Cortex of kidney (tissue), 1 donor: Measurements from ENCODE around the gene IGSF21.
"Not testable (repeated sequence)": the region's sequence is repeated elsewhere in the genome, so short reads cannot be mapped to it uniquely, and the experiment has no call there.

ENCODE experiments used
- DNase-seq: peaks from one replicate; lab custom pipeline; 2025; lab: John Stamatoyannopoulos, UW

Gene IGSF21

DNA sequence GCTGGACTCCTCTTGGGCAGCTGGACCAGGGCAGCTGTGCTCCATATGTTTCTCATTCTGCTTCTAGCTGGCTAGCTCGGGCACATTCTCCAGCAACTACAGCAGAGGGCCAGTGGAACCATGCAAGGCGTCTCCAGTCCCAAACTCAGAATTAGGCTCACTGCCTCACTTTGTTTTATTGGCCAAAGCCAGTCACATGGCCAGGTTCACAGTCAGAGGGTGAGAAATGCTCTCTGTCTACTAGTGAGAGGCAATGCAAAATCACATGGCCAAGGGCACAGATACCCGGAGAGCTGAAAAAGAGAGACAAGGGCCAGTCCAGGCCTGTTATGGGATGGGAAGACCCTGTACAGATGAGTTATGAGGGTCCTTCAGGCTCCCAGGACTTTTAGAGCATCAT lies 294.3 kb downstream of the IGSF21 start:
- no peak for DNase-seq

DNA sequence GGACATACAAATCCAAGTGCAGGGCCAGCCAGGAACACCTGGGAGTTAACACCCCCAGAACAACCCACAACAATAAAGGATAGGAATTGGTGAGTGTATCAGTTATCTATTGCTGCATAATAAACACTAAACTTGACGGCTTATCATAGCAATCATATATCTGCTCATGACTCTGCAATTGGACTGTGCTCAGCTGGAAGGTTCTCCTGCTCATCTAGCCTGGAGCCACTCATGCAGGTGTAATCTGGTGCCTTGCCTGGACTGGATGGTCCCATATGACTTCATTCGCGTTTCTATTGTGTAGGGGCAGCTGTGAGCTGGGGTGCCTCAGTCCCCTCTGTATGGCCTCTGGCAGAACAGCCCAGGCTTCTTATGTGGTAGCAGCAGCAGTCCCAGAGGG lies 296.9 kb downstream of the IGSF21 start:
- DNase-seq: no peak

DNA sequence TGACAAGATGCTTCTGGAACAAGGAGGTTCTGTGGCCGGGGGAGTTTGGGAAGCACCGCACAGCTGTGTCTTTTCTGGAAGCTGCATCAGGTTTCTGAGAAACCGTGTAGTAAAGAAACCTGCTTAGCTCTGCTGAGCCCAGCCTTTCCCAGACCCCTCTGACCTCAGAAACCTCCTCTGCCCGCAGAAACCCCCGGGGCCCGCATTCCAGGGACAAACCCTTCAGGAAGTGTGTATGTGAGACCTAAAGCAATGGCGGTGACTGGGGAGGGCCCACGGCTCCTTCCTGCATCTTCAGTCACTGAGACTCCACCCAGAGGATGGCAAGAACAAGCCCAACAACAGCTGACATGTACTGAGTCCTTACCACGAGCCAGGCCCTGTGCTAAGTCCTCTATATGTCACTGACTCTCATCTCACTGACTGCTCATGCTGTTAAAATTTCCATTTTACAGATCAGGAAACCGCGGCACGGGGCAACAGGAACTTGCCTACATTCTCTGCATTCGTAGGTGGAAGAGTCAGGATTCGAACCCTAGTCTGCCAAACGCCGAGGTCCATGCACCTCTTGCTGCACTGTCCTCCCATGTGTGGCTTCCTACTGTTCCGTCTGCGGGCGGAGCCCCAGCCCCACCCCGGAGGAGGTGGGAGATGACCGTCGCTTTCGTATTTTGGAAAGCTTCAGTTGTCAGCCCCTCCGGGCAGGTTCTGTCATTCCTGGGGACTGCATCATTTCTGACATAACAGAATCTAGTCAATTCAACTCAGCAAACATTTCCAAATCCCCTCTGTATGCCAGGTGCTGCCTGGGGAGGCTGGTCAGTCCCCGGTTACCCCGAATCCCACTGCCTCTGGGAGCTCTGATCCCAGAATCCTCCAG lies 299.8 kb downstream of the IGSF21 start:
- DNase-seq: no peak

DNA sequence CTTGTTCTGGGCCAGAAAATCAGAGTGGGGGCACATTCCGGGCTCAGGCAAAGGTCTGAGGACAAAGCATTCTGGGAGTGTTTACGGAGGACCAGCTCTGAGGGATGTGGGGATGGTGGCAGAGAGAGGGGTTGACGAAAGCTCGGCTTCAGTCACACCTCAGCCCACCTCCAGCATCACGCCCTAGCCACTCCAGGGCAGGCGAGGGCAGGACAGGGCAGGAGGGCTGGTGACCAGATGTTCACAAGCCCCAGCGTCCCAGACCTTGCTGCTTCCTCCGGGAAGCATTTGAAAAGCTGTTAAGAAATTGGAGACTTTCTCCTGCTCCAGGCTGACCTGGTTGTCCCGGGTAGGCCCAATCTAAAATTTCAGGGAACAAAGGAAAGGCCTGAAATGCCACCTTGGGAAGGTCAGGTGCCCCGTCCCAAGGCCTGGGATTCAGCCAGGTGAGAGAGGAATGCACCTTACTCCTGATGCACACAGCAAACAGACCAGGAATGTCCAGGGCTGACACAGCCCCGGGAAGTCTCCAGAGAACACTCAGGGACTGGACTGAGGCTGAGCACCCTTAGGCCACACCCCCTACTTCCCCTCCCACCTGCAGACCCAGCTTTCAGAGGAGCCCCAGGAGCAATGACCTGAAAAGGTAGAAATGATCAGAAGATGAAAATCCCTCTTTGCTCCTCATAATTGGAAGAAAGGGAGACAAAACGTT lies 301.2 kb downstream of the IGSF21 start:
- DNase-seq: no peak

DNA sequence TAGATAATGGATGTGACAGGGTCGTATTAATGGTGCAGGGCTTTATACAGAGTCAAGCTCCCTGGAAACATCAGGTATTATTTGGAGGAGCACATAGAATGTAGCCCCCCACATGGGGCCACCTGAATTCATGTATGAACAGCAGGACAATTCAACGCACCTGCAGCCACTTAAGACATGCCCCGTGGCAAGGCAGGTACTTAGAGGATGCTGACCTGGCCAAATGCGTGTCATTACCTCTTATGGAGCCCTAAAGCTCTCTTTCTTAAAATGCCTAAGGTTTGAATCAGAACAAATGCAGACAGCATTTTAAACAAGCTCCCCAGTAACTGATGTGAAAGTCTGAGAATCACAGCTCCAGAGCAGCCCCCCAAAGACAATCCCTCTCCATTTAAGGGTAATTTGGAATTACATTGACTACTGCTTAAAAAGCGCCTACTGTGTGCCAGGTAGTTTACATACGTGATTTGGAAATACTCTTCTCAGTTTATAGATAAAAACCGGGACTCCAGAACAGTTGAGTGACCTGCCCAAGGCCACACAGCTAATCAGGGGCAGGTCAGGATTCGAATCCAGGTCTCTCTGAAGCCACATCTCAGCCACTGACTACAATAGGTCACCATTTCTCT lies 302.1 kb downstream of the IGSF21 start:
- no peak for DNase-seq

DNA sequence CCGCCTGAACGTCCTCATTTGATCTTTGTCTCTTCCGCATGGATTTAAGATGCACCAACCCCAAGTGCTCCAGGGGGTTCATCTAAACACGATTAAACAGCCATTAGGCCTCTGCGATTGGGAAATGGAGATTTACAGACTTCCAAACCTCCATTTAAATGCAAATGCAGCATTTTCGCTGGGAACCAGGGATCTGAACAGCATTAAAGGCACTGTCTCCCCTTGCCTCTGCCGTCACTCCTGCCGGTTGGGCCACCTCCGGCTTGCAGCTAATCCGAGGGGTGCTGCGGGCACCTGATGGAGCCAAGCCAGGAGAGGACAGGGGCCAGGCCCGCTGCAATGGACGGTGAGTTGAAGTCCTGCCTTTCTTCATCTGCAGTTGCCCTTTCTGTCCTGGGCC lies 302.8 kb downstream of the IGSF21 start:
- DNase-seq: no peak

DNA sequence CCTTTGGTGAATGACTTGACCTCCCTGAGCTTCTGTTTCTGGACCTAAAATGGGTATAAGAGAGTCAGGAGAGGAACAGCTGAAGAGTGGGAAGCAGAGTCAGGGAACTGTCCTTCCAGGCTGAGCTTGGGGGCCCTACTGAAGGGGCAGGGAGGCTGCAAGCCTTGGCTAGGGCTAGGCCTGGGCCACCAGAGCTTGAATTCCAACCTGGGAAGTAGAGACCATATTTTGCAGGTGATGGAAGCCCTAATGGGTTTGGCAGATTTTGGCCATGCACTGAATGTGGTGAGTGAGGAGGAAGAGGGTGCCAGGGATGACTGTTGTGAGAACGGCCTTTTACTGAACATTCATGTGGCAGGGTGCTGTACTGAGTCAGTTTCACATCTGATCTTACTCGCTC lies 303.7 kb downstream of the IGSF21 start:
- DNase-seq: no peak

DNA sequence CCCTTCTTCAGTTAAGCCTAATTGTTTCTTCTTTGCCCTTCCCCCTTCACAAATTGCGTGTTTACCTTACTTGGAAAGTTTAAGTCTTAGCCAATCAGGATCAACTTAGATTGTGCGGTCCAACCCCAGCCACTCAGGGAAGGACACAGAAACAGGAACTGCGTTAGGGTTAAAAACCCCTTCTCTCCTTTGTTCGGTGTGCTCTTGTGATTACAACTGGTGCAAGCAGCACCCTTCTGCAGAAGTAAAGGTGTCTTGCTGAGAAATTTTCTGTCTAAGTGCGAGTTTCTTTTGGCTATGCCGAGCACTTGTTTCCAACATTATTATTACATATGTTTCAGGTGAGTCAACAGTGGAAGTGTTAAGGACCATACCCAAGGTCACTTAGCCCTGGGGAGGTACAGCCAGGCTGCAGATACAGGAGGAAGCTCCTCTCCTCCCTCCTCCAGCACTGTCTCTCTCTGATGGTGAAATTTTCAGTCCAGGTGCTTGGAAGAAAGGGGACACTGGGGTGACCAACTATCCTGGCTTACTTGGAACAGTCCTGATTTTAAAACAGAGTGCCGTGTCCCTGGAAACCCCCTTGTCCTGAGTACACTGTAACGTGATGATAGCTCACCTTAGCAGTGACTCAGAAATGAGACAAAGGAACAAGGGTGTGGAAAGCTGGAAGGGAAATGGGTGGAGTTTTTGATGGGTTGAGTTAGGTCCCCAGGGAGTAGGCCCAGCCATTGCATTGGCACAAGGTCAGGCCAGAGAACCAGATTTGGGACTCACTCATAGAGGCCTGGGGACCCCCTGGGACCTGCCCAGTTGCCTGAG lies 304.4 kb downstream of the IGSF21 start:
- DNase-seq: no peak

DNA sequence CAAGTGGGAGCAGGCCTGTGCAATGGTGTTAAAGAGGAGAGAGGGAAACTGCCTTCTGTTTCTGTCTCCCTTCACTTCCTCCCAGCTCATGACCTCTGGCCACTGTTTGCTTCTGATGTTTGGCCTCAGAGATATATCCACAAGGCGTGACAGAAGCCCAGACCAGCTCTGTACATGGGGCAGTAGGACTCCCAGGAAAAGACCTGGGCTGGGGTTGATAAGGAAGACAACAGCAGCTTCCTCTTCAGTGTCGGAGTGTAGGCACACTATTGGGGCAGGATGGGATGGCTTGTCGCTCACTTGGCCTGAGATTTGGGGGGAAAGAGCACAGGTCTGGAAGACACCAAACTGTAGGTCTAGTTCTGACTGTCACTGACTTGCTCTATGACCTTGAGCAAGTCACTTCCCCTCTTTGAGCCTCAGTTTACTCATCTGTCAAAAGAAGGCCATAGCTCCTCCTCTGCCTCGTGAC lies 305.3 kb downstream of the IGSF21 start:
- no peak for DNase-seq

DNA sequence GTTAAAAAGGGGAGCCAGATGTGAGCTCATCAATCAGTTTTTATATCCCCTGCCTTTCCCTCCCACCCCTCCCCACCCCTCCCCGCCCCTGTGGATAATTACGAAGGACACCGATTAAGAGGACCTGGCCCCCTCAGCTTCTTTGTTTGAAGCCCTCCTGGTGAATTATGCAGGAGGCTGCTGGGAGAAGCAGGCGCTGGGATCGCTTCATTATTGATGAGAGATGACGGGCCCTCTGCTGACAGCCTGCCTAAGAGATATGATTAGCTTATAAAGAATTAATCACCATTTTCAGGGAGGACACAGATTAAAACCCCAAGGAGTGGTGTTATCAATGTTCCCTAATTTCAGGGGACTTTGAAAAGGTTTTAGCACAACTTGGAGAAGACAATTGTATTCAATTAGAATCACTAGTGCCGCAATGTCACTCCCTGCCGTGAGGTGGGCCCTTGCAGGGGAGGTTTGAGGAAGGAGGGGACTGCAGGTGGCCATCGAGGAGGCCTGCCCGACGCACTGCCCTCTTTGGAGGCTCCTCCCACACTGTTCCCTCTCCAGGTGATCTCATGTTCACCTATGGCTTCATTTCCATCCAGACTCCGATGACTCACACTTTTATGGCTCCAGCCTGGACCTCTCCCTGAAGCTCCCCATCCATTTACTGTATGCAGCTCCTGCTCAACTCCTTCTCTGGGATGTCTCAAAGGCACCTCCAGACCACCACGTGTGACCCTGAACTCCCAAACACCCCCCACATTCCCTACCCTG lies 306.1 kb downstream of the IGSF21 start:
- DNase-seq: no peak

DNA sequence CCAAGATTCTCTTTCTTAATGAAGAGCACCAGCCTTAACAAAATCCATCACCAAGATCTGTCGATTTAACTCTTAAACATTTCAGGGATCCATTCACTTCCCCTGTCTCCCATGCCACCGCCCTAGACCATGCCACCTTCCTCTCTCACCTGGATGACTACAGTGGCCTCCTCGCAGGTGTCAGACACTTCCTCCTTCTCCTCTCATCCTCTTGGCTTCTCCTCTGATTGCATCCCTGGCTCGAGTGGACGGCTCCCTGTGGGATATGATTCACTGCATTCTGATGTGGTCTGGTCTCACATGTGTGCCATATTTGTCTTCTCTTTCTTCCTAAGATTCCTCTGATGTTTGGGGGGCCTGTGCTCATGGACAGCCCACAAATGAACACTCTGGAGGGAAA lies 306.7 kb downstream of the IGSF21 start:
- DNase-seq: no peak

DNA sequence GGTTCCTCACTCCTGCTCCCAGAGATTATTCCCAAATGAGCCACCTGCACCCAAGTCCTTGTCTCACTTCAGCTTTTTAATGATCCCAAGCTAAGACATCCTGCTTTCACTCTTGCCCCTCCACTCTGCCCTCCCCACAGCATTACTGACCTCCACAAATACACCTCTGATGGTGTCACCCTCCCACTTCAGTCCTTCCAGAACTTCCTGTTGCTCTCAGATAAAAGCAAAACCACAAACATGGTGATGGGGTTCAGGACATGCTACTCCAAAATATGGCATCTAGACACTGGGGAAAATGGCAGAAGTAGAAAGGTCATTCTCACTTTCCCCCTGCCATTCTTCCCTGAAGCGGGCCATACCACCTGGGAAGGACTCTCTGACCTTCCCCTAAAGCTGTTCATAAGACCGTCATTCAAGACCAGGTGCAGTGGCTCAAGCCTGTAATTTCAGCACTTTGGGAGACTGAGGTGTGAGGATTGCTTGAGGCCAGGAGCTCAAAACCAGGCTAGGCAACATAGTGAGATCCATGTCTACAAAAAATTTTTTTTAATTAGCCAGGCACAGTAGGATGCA lies 307.4 kb downstream of the IGSF21 start:
- DNase-seq: no peak

DNA sequence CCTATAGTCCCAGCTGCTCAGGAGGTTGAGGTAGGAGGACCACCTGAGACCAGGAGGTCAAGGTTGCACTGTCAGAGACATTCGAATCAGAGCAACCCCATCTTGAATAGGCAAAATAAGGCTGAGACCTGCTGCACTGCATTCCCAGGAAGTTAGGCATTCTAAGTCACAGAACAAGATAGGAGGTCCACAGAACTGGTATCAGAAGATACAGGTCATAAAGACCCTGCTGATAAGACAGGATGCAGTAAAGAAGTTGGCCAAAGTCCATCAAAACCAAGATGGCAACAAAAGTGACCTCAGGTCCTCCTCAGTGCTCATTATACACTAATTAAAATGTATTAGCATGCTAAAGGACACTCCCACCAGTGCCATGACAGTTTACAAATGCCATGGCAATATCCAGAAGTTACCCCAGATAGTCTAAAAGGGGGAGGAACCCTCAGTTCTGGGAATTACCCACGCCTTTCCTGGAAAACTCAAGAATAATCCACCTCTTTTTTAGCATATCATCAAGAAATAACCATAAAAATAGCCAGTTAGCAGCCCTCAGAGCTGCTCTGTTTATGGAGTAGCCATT lies 307.9 kb downstream of the IGSF21 start:
- no peak for DNase-seq

DNA sequence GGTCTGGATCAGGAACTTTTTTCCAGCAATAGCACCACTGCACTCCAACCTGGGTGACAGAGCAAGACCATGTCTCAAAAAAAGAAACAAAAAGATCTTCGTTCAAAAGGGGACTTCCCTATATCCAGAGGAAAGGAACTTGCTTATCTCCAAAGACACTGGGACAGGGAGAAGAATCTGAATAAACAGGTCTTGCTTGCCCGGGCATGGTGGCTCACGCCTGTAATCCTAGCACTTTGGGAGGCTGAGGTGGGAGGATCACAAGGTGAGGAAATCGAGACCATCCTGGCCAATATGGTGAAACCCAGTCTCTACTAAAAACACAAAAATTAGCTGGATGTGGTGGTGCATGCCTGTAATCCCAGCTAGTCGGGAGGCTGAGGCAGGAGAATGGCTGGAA lies 308.5 kb downstream of the IGSF21 start:
- DNase-seq: not testable (repeated sequence)

DNA sequence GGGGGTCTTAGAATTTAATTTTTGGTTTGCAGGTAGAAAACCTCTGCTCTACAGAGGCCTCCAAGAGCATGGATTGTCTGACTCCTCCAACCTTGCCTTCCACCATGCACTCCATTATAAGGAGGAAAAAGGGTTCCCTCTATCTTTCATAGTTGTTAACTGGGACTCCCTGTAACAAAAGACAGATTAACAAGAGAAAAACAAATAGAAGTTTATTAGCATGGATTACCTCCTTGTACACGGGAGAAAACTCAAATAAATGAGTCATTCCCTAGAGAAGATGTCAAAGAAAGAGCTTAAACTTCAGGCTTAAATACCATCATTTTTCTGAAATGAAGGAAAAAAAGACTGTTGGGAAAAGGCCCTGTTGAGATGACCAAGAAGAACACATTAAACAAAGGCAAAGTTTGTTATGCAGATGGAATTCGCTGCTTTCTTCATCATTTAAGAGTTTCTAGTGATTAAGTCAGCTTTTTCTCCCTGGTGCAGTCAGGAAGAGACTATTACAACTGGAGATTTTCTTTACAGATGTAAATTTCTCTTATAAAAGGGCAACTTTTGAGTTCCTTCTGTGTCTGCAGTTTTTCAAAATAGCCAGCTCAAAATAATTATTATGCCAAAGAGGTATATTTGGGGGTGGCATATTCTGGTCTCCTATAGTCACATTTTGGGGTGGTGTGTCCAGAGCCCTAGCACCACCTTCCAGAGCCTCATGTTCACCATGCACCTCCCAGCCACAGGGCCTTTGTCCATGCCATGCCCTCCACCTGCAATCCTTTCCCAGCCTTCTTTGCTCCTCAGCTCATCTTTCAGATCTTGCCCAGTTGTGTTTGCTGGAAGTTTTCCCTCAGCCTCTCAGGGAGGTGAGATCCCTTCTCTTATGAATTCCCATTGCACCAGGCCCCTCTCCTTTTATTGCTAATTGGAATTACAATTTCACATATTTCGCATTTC lies 310.0 kb downstream of the IGSF21 start:
- DNase-seq: no peak

DNA sequence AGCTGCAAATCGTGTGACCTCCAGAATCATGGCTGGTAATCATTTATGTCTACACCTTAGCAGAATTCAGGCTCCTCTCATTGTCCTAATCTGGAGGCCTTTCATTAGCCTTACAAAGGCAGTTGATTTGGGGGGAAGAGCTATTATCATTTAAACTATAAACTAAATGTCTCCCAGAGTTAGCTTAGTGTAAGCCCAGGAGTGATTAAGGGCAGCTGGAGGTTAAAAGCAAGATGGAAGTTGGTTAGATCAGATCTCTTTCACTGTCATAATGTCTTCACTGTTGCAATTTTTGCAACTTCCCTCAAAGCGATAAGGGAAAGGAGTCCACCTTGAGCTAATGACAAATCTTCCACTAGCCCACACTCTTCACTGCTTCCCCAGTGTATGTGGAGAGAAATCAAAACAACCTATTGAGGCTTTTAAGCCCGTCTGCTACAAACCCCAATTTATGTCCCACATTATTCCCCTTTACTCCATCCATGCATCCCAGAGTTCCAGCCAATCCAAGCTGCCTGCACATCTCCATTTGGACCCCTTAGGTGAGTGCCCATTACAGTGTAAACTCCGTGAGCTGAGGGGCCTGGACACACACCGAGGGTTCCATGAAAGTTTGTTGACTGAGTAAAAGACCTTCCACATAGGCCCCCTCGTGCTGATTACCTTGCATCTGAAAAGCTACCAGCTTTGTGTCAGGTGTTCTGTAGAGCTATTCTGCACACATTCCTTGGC lies 311.7 kb downstream of the IGSF21 start:
- DNase-seq: no peak

DNA sequence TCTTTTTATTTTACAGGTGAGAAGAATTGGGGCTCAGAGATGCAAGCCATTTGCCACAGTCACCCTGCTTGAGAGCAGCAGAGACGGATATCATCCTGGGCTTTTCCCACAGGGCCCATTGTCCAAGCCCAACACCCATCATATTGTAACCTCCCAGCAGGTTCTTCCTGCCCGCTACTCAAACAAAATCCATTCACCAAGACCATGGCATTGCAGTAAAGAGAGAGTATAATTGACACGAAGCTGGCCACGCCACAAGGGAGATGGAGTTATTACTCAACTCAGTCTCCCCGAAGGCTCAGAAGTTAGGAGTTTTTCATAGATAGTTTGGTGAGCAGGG lies 312.2 kb downstream of the IGSF21 start:
- DNase-seq: no peak

DNA sequence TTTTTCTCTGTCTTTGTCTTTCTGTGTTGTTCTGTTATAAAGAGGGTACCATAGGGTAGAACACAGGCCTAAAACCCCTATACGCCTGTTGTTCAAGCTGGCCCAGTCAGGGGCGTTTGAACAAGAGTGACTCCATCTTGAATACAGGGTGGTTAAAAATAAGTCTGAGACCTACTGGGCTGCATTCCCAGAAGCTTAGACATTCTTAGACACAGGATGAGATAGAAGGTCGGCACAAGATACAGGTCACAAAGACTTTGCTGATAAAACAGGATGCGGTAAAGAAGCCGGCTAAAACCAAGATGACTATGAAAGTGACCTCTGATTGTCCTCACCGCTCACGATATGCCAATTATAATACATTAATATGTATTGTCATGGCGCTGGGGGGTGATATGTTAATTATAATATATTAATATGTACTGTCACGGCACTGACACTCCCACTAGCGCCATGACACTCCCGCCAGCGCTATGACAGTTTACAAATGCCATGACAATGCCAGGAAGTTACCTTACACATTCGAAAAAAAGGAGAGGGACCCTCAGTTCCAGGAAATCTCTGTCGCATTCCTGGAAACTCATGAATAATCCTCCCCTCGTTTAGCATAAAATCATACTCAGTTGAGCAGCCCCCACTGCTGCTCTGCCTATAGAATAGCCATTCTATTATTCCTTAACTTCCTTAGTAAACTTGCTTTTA lies 314.6 kb downstream of the IGSF21 start:
- no peak for DNase-seq
